Esophagus muscularis mucosa (tissue), 3 donors: ENCODE data around the gene CLEC16A.

Experiments used
- POLR2A ChIP-seq: fragments of 450-650 bp; IDR thresholded peaks from one replicate; pipeline ENCODE4 v1.6.1; 2017; ENCODE audit warnings: antibody characterized with exemption, moderate library complexity, mild to moderate bottlenecking, low read depth
- POLR2AphosphoS5 ChIP-seq, 2 donors: sonication (generic); formaldehyde crosslinking; IDR thresholded peaks; one replicate each; pipeline ENCODE4 v1.6.1; 2017; ENCODE audit warnings: antibody characterized with exemption in 2 of 2
- TF ChIP-seq, protein P1 (sequence below), 3 experiments: fragments of 200-600 bp in 2 of 3; fragments of 450-650 bp in 1 of 3; sonication (generic) in 2 of 3; IDR thresholded peaks; one replicate each; pipeline ENCODE4 v1.5.1; 2017 to 2019; ENCODE audit warnings: antibody characterized with exemption in 3 of 3, mild to moderate bottlenecking in 2 of 3, moderate library complexity in 1 of 3

- TF ChIP-seq POLR2AphosphoS5 (IDR thresholded peaks at IDR 0.05), result no peak
- TF ChIP-seq, protein P1, sequence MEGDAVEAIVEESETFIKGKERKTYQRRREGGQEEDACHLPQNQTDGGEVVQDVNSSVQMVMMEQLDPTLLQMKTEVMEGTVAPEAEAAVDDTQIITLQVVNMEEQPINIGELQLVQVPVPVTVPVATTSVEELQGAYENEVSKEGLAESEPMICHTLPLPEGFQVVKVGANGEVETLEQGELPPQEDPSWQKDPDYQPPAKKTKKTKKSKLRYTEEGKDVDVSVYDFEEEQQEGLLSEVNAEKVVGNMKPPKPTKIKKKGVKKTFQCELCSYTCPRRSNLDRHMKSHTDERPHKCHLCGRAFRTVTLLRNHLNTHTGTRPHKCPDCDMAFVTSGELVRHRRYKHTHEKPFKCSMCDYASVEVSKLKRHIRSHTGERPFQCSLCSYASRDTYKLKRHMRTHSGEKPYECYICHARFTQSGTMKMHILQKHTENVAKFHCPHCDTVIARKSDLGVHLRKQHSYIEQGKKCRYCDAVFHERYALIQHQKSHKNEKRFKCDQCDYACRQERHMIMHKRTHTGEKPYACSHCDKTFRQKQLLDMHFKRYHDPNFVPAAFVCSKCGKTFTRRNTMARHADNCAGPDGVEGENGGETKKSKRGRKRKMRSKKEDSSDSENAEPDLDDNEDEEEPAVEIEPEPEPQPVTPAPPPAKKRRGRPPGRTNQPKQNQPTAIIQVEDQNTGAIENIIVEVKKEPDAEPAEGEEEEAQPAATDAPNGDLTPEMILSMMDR (IDR thresholded peaks at IDR 0.05), result no peak
- no peak for TF ChIP-seq POLR2A
Measured at GRCh38 chr16:11101695-11102522, 157.5 kb downstream of the CLEC16A start.
